Activated T-cell treated with anti-CD3 and anti-CD28 coated beads for 1 hour (primary cell): ENCODE data around the gene LRRC52.

Experiments used
- DNase-seq: peaks from one replicate; pipeline ENCODE4 v3.0.0-alpha.2; 2020; ENCODE audit warnings: low read depth

The LRRC52 gene

GRCh38 chr1:165543532-165544438, at the start of gene LRRC52:
Gene LRRC52, plus strand, starts transcription at chr1:165544000. Its CDS starts 297 bp downstream, at chr1:165544297.
- no peak for DNase-seq

GRCh38 chr1:165494949-165495857, 48.6 kb upstream of the LRRC52 start:
- DNase-seq, result no peak

GRCh38 chr1:165495858-165496205, 48.0 kb upstream of the LRRC52 start:
- no peak for DNase-seq

- DNase-seq, result no peak
Measured at GRCh38 chr1:165496501-165496900, 47.3 kb upstream of the LRRC52 start.

GRCh38 chr1:165497069-165498013, 46.5 kb upstream of the LRRC52 start:
- DNase-seq, result no peak

- DNase-seq, result no peak
Measured at GRCh38 chr1:165501330-165501969, 42.4 kb upstream of the LRRC52 start.

- no peak for DNase-seq
Measured at GRCh38 chr1:165501970-165502348, 41.8 kb upstream of the LRRC52 start.

- no peak for DNase-seq
Measured at GRCh38 chr1:165507570-165507969, 36.2 kb upstream of the LRRC52 start.

GRCh38 chr1:165508291-165508690, 35.5 kb upstream of the LRRC52 start:
- no peak for DNase-seq

GRCh38 chr1:165512816-165513215, 31.0 kb upstream of the LRRC52 start:
- DNase-seq, result no peak

- no peak for DNase-seq
Measured at GRCh38 chr1:165516469-165516868, 27.3 kb upstream of the LRRC52 start.

- DNase-seq, result no peak
Measured at GRCh38 chr1:165520646-165521045, 23.2 kb upstream of the LRRC52 start.

- no peak for DNase-seq
Measured at GRCh38 chr1:165524639-165525285, 19.0 kb upstream of the LRRC52 start.

- DNase-seq, result no peak
Measured at GRCh38 chr1:165525708-165526107, 18.1 kb upstream of the LRRC52 start.

GRCh38 chr1:165527251-165528007, 16.4 kb upstream of the LRRC52 start:
- no peak for DNase-seq

- DNase-seq, result no peak
Measured at GRCh38 chr1:165531021-165531420, 12.8 kb upstream of the LRRC52 start.

- no peak for DNase-seq
Measured at GRCh38 chr1:165532053-165532452, 11.7 kb upstream of the LRRC52 start.

GRCh38 chr1:165533254-165533653, 10.5 kb upstream of the LRRC52 start:
- no peak for DNase-seq

- DNase-seq, result no peak
Measured at GRCh38 chr1:165536016-165536415, 7.8 kb upstream of the LRRC52 start.
